SU-DHL-6 (cell line): ENCODE data around the gene TXNDC11.

Source experiments
- H2AFZ ChIP-seq: fragments of 200-600 bp; sonication (generic); 2 replicates; pipeline ENCODE4 v1.6.1; 2014; ENCODE audit warnings: low read depth, mild to moderate bottlenecking, moderate library complexity, mixed read lengths, antibody characterized with exemption, low read length; ENCODE audit not compliant: severe bottlenecking
- H3F3A ChIP-seq: fragments of 200-600 bp; shearing (Covaris generic); 2 replicates; pipeline ENCODE4 v1.6.0; 2016; ENCODE audit warnings: antibody characterized with exemption, mild to moderate bottlenecking; ENCODE audit not compliant: insufficient read depth
- H3K27ac ChIP-seq: fragments of 200-600 bp; sonication (generic); 2 replicates; pipeline ENCODE4 v1.5.1; 2016; ENCODE audit warnings: low read depth, mild to moderate bottlenecking, low read length, moderate library complexity, mixed read lengths
- H3K27me3 ChIP-seq: fragments of 200-600 bp; sonication (generic), shearing (Covaris generic); 2 replicates; pipeline ENCODE4 v1.6.0; 2014; ENCODE audit warnings: mild to moderate bottlenecking, low read length
- H3K36me3 ChIP-seq: fragments of 200-600 bp; sonication (generic); 2 replicates; pipeline ENCODE4 v1.6.1; 2014; ENCODE audit warnings: mild to moderate bottlenecking, low read length, mixed read lengths
- H3K4me2 ChIP-seq: fragments of 300-600, 200-600 bp; shearing (Covaris generic), sonication (generic); 2 replicates; pipeline ENCODE4 v1.6.0; 2014; ENCODE audit warnings: low read length, low read depth, mild to moderate bottlenecking; ENCODE audit not compliant: poor library complexity, severe bottlenecking
- H3K4me3 ChIP-seq: fragments of 200-600 bp; sonication (generic); 2 replicates; pipeline ENCODE4 v1.5.1; 2014; ENCODE audit warnings: antibody characterized with exemption, low read length, mild to moderate bottlenecking, mixed read lengths; ENCODE audit not compliant: insufficient read depth, poor library complexity, severe bottlenecking
- H3K79me2 ChIP-seq: fragments of 200-600 bp; sonication (generic); 2 replicates; pipeline ENCODE4 v1.6.1; 2014; ENCODE audit warnings: mild to moderate bottlenecking, low read length, moderate library complexity; ENCODE audit not compliant: insufficient read depth
- H3K9ac ChIP-seq: fragments of 200-600 bp; sonication (generic); 2 replicates; pipeline ENCODE4 v1.7.0; 2014; ENCODE audit warnings: mild to moderate bottlenecking, low read length
- H3K9me2 ChIP-seq: fragments of 200-600 bp; sonication (generic); replicated peaks from 2 replicates; pipeline ENCODE4 v1.6.1; 2014; ENCODE audit warnings: low read length; ENCODE audit not compliant: insufficient read depth
- H3K9me3 ChIP-seq: fragments of 200-600 bp; sonication (generic); 2 replicates; pipeline ENCODE4 v1.6.1; 2014; ENCODE audit warnings: low read length, mixed read lengths; ENCODE audit not compliant: insufficient read depth
- H4K20me1 ChIP-seq: fragments of 200-600 bp; sonication (generic); 2 replicates; pipeline ENCODE4 v1.6.1; 2014; ENCODE audit warnings: low read depth, mild to moderate bottlenecking, antibody characterized with exemption, low read length, moderate library complexity, mixed read lengths
- CTCF ChIP-seq: fragments of 200-600 bp; sonication (generic); IDR thresholded peaks from one replicate; pipeline ENCODE4 v1.5.1; 2017; ENCODE audit warnings: antibody characterized with exemption, mild to moderate bottlenecking, low read length, moderate library complexity; ENCODE audit not compliant: insufficient read depth, poor library complexity, severe bottlenecking
- EZH2phosphoT487 ChIP-seq: fragments of 200-600 bp; sonication (generic), shearing (Covaris generic); conservative IDR thresholded peaks from 2 replicates; pipeline ENCODE4 v1.6.1; 2018; ENCODE audit warnings: mild to moderate bottlenecking, antibody characterized with exemption, low read length, moderate library complexity, mixed read lengths

Gene TXNDC11

GRCh38 chr16:11637320-11637719, 105.3 kb downstream of the TXNDC11 start:
- Histone ChIP-seq H3K36me3 (no peaks in the 10 kb centered on the region), H3K79me2 (no peaks in the 10 kb centered on the region), H3K9me2 (no peaks in the 10 kb centered on the region), H2AFZ (no peak overlapping the region), H3F3A (no peaks in the 10 kb centered on the region), H3K9ac (no peak overlapping the region), H3K4me3 (no peak overlapping the region), H3K9me3 (no peaks in the 10 kb centered on the region), H3K4me2 (no peak overlapping the region), H3K27ac (no peak overlapping the region), H4K20me1 (no peaks in the 10 kb centered on the region), H3K27me3 (no peaks in the 10 kb centered on the region)
- TF ChIP-seq CTCF (no peak), EZH2phosphoT487 (no peak)

GRCh38 chr16:11636172-11636721, 106.4 kb downstream of the TXNDC11 start:
- H3K4me2 ChIP-seq: no peak overlapping the region
- no peaks in the 10 kb centered on the region for H3K36me3 ChIP-seq
- H2AFZ ChIP-seq: no peak overlapping the region
- no peaks in the 10 kb centered on the region for H3K9me3 ChIP-seq
- no peaks in the 10 kb centered on the region for H3K9me2 ChIP-seq
- no peaks in the 10 kb centered on the region for H3F3A ChIP-seq
- H3K9ac ChIP-seq: no peak overlapping the region
- no peak for TF ChIP-seq EZH2phosphoT487
- no peak for TF ChIP-seq CTCF
- H3K79me2 ChIP-seq: no peaks in the 10 kb centered on the region
- H3K27me3 ChIP-seq: no peaks in the 10 kb centered on the region
- H4K20me1 ChIP-seq: no peaks in the 10 kb centered on the region
- no peak overlapping the region for H3K27ac ChIP-seq
- H3K4me3 ChIP-seq: no peak overlapping the region

DNA sequence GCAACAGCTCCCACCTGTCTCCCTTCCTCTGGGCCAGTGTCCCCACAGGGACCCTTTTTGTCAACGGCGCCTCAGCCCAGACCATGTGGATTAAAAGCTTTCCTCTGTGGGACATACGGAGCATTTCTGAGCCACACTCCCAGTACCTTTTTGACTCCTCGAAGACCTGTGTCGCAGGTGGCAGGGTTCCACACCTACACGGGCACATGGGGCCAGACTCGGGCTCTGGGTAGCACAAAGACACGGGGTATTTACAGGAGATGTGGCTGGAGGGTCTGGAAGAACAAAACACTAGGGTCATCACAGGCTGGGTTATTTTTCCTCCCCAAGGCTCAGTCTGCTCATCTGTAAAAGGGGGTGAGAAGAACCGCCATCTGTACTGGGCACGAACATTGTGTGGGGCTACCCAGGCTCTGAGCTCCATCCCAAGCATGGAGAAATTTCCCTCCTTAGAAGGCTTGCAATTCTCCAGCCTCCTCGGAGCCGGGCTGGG, 106.9 kb downstream of the TXNDC11 start:
- Histone ChIP-seq H3K4me3 (no peak overlapping the region), H3K27ac (no peak overlapping the region), H3K27me3 (no peaks in the 10 kb centered on the region), H3K79me2 (no peaks in the 10 kb centered on the region), H3K36me3 (no peaks in the 10 kb centered on the region), H3K9me3 (no peaks in the 10 kb centered on the region), H3K9me2 (no peaks in the 10 kb centered on the region), H3K9ac (no peak overlapping the region), H3F3A (no peaks in the 10 kb centered on the region), H2AFZ (no peak overlapping the region), H4K20me1 (no peaks in the 10 kb centered on the region), H3K4me2 (no peak overlapping the region)
- TF ChIP-seq EZH2phosphoT487: no peak
- TF ChIP-seq CTCF: no peak
